Hepatocyte (in vitro differentiated cells): ENCODE data around the gene ERG. TPM values are rescaled to one million over a fixed set of nuclear protein-coding genes. Genes with fewer than 3 reads are reported as not detected.

Experiments used
- DNase-seq: peaks from one replicate; pipeline ENCODE4 v3.0.0-alpha.2; 2016; ENCODE audit warnings: low spot score
- H2AFZ ChIP-seq: fragments of 200-600 bp; sonication (generic); 2 replicates; pipeline ENCODE4 v1.6.0; 2016; ENCODE audit warnings: antibody characterized with exemption, mild to moderate bottlenecking
- H3K27ac ChIP-seq: fragments of 200-600 bp; sonication (generic); 2 replicates; pipeline ENCODE4 v1.5.1; 2016; ENCODE audit warnings: mild to moderate bottlenecking
- H3K27me3 ChIP-seq: fragments of 200-600 bp; sonication (generic); 2 replicates; pipeline ENCODE4 v1.6.1; 2016
- H3K36me3 ChIP-seq: fragments of 200-600 bp; sonication (generic); replicated peaks from 2 replicates; pipeline ENCODE4 v1.5.1; 2016; ENCODE audit warnings: low read depth; ENCODE audit not compliant: insufficient read depth
- H3K4me1 ChIP-seq: fragments of 200-600 bp; sonication (generic); 2 replicates; pipeline ENCODE4 v1.5.1; 2016; ENCODE audit warnings: mild to moderate bottlenecking, moderate library complexity; ENCODE audit not compliant: insufficient read depth
- H3K4me2 ChIP-seq: fragments of 200-600 bp; sonication (generic); 2 replicates; pipeline ENCODE4 v1.6.0; 2016
- H3K4me3 ChIP-seq: fragments of 200-600 bp; sonication (generic); 2 replicates; pipeline ENCODE4 v1.5.1; 2016; ENCODE audit warnings: mild to moderate bottlenecking
- H3K79me2 ChIP-seq: fragments of 200-600 bp; sonication (generic); 2 replicates; pipeline ENCODE4 v1.6.0; 2017; ENCODE audit warnings: mild to moderate bottlenecking
- H3K9me2 ChIP-seq: fragments of 200-600 bp; sonication (generic); replicated peaks from 2 replicates; pipeline ENCODE4 v1.6.0; 2017; ENCODE audit warnings: mild to moderate bottlenecking; ENCODE audit not compliant: insufficient read depth
- H3K9me3 ChIP-seq: fragments of 200-600 bp; sonication (generic); 2 replicates; pipeline ENCODE4 v1.5.1; 2016; ENCODE audit warnings: low read depth, mild to moderate bottlenecking
- H4K20me1 ChIP-seq: fragments of 200-600 bp; sonication (generic); 2 replicates; pipeline ENCODE4 v1.6.0; 2016; ENCODE audit warnings: mild to moderate bottlenecking; ENCODE audit not compliant: insufficient read depth, poor library complexity, severe bottlenecking
- EZH2 ChIP-seq: fragments of 200-600 bp; sonication (generic); IDR thresholded peaks from 2 replicates; pipeline ENCODE4 v1.6.1; 2016; ENCODE audit warnings: antibody characterized with exemption, mild to moderate bottlenecking, borderline replicate concordance
- EZH2phosphoT487 ChIP-seq: fragments of 200-600 bp; sonication (generic); IDR thresholded peaks from one replicate; pipeline ENCODE4 v1.6.1; 2018; ENCODE audit warnings: antibody characterized with exemption, mild to moderate bottlenecking, low read depth, moderate library complexity; ENCODE audit not compliant: unreplicated experiment, severe bottlenecking
- WGBS: methylation state at CpG from one replicate; pipeline ENCODE4 v1.1.6; 2016; ENCODE audit warnings: low lambda C conversion rate; ENCODE audit errors: missing lambda C conversion rate; 5-methylcytosine and 5-hydroxymethylcytosine counted together
- polyA plus RNA-seq: library from polyadenylated mRNA; unstranded; fragments of >200 nt; fragmentation: Nextera tagmentation; extraction: Ambion mirVana; gene quantifications from 2 replicates; pipeline ENCODE4 v1.2.1, GENCODE V29; 2016
- total RNA-seq: library from RNA; depleted of rRNA; stranded (reverse); fragments of >200 nt; gene quantifications from 2 replicates; pipeline ENCODE4 v1.2.3, GENCODE V29; 2014
- TF ChIP-seq, protein P1 (sequence below): fragments of 200-600 bp; sonication (generic); IDR thresholded peaks from 2 replicates; pipeline ENCODE4 v1.5.1; 2016; ENCODE audit warnings: antibody characterized with exemption, mild to moderate bottlenecking; ENCODE audit not compliant: poor library complexity

Gene ERG
- total and polyA plus RNA-seq, 2 experiments from 2014 or later: 2.5 to 5.1 TPM

DNA sequence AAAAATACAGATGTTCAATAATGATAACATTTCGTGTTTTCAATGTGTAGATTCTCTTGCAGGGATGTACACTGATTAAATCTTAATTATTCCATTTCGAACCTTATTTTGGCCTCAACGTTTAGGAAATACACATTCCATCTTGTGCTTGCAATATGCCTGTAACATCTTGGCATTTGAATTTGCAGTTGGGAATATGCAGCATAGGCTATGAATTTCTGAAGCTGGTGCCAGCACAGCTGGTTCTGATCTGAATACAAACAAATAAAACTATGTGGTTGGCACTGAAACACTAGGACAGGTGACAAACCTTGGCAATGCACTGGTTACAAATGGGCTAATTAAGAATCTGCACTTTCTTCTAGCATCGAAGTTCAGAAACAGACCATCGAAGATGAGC lies 108.4 kb downstream of the ERG start:
- Histone ChIP-seq H3K36me3 (no peaks in the 10 kb centered on the region), H3K9me2 (no peaks in the 10 kb centered on the region), H2AFZ (no peak overlapping the region), H3K9me3 (no peaks in the 10 kb centered on the region), H3K4me2 (no peak overlapping the region), H3K4me1 (no peaks in the 10 kb centered on the region), H3K79me2 (no peaks in the 10 kb centered on the region), H3K27ac (no peak overlapping the region), H4K20me1 (no peaks in the 10 kb centered on the region), H3K27me3 (no peaks in the 10 kb centered on the region), H3K4me3 (no peak overlapping the region)
- no peak for DNase-seq
- TF ChIP-seq EZH2 (no peak), EZH2phosphoT487 (no peak)
- TF ChIP-seq, protein P1, sequence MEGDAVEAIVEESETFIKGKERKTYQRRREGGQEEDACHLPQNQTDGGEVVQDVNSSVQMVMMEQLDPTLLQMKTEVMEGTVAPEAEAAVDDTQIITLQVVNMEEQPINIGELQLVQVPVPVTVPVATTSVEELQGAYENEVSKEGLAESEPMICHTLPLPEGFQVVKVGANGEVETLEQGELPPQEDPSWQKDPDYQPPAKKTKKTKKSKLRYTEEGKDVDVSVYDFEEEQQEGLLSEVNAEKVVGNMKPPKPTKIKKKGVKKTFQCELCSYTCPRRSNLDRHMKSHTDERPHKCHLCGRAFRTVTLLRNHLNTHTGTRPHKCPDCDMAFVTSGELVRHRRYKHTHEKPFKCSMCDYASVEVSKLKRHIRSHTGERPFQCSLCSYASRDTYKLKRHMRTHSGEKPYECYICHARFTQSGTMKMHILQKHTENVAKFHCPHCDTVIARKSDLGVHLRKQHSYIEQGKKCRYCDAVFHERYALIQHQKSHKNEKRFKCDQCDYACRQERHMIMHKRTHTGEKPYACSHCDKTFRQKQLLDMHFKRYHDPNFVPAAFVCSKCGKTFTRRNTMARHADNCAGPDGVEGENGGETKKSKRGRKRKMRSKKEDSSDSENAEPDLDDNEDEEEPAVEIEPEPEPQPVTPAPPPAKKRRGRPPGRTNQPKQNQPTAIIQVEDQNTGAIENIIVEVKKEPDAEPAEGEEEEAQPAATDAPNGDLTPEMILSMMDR: no peak
- WGBS: 82% methylated on average over 5 of the region's 5 CpGs

DNA sequence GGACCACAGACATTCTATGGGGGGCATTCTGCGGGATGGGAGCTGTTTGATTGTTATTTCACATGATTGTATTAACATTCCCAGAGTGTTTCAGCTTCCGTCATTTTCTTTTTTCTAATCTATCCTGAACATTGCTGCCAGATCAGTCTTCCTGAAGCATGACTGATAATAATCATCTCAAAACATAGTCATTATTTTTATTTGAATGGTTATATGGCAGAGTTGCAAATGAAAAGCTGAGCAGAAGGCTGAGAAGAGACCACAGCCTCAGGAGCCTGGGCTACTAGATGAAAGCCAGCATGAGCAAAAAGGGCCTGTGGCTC lies 109.0 kb downstream of the ERG start:
- DNase-seq: no peak
- no peaks in the 10 kb centered on the region for H3K79me2 ChIP-seq
- no peak for TF ChIP-seq EZH2
- no peak for TF ChIP-seq EZH2phosphoT487
- TF ChIP-seq, protein P1: no peak
- H3K36me3 ChIP-seq: no peaks in the 10 kb centered on the region
- no peaks in the 10 kb centered on the region for H4K20me1 ChIP-seq
- no peak overlapping the region for H3K27ac ChIP-seq
- no peak overlapping the region for H2AFZ ChIP-seq
- H3K9me2 ChIP-seq: no peaks in the 10 kb centered on the region
- H3K27me3 ChIP-seq: no peaks in the 10 kb centered on the region
- H3K9me3 ChIP-seq: no peaks in the 10 kb centered on the region
- 88% methylated on average over 2 of the region's 2 CpGs for WGBS
- H3K4me2 ChIP-seq: no peak overlapping the region
- H3K4me3 ChIP-seq: no peak overlapping the region
- no peaks in the 10 kb centered on the region for H3K4me1 ChIP-seq

DNA sequence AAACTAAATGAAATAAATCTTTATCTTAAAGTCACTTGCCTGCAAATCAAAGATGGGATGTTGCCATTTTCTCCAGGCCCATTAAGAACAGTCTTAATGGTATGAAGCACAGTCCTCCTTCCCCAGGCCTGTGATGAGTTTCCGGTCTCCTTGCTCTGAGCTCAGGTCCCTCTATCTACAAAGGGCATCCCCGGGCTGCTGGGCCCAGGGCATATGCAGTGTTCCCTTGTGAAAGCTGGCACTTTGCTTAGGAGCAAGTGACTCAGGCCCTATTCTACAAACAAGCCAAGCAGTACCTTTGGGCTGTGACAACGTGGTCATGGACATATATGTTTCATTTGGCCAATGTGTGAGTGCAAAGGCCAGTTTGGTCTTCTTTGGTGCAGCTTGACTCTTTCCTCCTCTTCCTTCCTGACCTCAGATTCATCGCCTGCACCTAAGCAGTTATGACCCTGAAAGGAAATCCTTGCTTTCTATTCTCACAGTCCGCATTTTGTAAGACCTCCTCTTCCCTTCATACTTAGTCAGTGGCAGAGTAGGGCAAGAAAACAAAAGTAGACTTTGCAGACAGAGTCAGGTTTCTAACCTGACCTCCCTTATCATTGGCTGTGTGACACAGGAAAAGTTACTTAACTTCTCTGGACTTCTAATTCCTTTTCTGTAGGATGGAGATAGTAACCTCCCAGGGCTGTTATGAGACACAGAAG lies 109.5 kb downstream of the ERG start:
- Histone ChIP-seq H3K79me2 (no peaks in the 10 kb centered on the region), H3K4me1 (no peaks in the 10 kb centered on the region), H3K4me3 (no peak overlapping the region), H3K9me3 (no peaks in the 10 kb centered on the region), H4K20me1 (no peaks in the 10 kb centered on the region), H3K9me2 (no peaks in the 10 kb centered on the region), H3K36me3 (no peaks in the 10 kb centered on the region), H3K4me2 (no peak overlapping the region), H2AFZ (no peak overlapping the region), H3K27ac (no peak overlapping the region), H3K27me3 (no peaks in the 10 kb centered on the region)
- TF ChIP-seq EZH2 (no peak), EZH2phosphoT487 (no peak)
- TF ChIP-seq, protein P1: no peak
- no peak for DNase-seq
- 74% methylated on average over 5 of the region's 5 CpGs for WGBS
